Measurements from ENCODE around the gene PTGDR. TPM values are rescaled to one million over a fixed set of nuclear protein-coding genes. Genes with fewer than 3 reads are reported as not detected.
A peak's percentile ranks its signal among the peaks of the same experiment; 100 is the strongest.

PTGDR gene
- total and polyA plus RNA-seq, 2 of the 8 experiments (the other 6 are each of a cell fraction or from before 2014, with no cell fraction given), result 0.22 to 0.83 TPM

DNA sequence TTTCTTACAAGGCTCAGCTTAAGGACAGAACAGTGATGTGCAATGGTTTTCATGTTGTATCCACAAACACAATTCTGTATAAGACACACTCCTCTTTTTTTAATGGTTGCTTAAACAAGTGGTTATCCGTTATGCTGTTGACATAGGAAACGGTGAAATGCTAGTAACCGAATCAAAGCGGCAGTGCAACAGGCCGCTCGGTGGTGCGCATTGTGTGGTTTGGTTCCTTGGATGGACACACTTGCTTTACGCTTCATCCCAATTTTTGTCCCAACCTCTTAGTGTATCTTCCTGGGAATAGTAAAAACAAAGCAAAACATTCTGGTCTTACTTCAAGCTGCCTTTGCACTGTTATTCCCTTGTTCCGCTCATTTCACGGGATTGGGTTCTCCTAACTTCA, 46.0 kb downstream of the PTGDR start:
- H3K27me3 ChIP-seq (replicated peaks in 1 of 4; ENCODE audit: control insufficient read depth in 3 of 4, extremely low read depth in 1 of 4, insufficient read depth in 3 of 4, low read length in 3 of 4), result peaks cover 33 to 49% (median 45%) of the 10 kb centered on the region in 4 experiments
- POLR2A ChIA-PET (ENCODE audit: partially characterized antibody), result no interaction called here
- TF ChIP-seq EZH2 (IDR thresholded peaks at IDR 0.05; ENCODE audit: low read depth, low read length, severe bottlenecking), result no peak
- TF ChIP-seq EP300 (IDR thresholded peaks at IDR 0.05; ENCODE audit: borderline replicate concordance in 1 of 2, low read depth in 2 of 2, low read length in 2 of 2), result no peak
- no peak for TF ChIP-seq CEBPB (IDR thresholded peaks at IDR 0.05; ENCODE audit: low read depth, low read length)
- TF ChIP-seq NRF1 (IDR thresholded peaks at IDR 0.05; ENCODE audit: low read depth, low read length), result no peak
- TF ChIP-seq, protein P1, sequence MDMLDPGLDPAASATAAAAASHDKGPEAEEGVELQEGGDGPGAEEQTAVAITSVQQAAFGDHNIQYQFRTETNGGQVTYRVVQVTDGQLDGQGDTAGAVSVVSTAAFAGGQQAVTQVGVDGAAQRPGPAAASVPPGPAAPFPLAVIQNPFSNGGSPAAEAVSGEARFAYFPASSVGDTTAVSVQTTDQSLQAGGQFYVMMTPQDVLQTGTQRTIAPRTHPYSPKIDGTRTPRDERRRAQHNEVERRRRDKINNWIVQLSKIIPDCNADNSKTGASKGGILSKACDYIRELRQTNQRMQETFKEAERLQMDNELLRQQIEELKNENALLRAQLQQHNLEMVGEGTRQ (IDR thresholded peaks at IDR 0.05; ENCODE audit: low read length), result no peak
- no peak for TF ChIP-seq CREB1 (IDR thresholded peaks at IDR 0.05)
- no peak for TF ChIP-seq SIRT6 (IDR thresholded peaks at IDR 0.05; ENCODE audit: low read length)
- no peak for TF ChIP-seq ASH2L (IDR thresholded peaks at IDR 0.05; ENCODE audit: low read length)
- no peak for TF ChIP-seq YY1 (IDR thresholded peaks at IDR 0.05; ENCODE audit: low read depth, low read length)
- TF ChIP-seq BRCA1 (IDR thresholded peaks at IDR 0.05; ENCODE audit: low read depth, low read length), result no peak
- no peak for TF ChIP-seq POU5F1 (IDR thresholded peaks at IDR 0.05; ENCODE audit: low read depth, low read length)

More for the DNA sequence above, 46.0 kb downstream of the PTGDR start:
- Histone ChIP-seq H3K4ac (replicated peaks; ENCODE audit: insufficient read length, low read depth, low read length) (no peak overlapping the region), H4K5ac (ENCODE audit: insufficient read length, low read depth, low read length) (no peak overlapping the region), H3K23ac (ENCODE audit: insufficient read length) (no peak overlapping the region), H2BK120ac (replicated peaks; ENCODE audit: low read depth, low read length) (no peak overlapping the region), H4K8ac (ENCODE audit: extremely low read depth, insufficient read depth, low read length) (no peak overlapping the region), H4K91ac (replicated peaks; ENCODE audit: insufficient read length, low read length) (no peak overlapping the region), H3K79me1 (ENCODE audit: low read depth, low read length) (no peaks in the 10 kb centered on the region), H3K4me1 (replicated peaks in 1 of 4; ENCODE audit: control insufficient read depth in 3 of 4, insufficient read depth in 4 of 4, low read length in 3 of 4) (peaks cover 3 to 10% (median 6%) of the 10 kb centered on the region in 4 experiments), H3K36me3 (ENCODE audit: control insufficient read depth in 2 of 4, insufficient read depth in 4 of 4, low read length in 3 of 4) (no peaks in the 10 kb centered on the region), H3K18ac (ENCODE audit: extremely low read depth, low read length) (no peak overlapping the region), H3K79me2 (ENCODE audit: control insufficient read depth in 1 of 2, insufficient read depth in 2 of 2, low read length in 2 of 2) (no peaks in the 10 kb centered on the region), H3K56ac (replicated peaks; ENCODE audit: insufficient read length, low read depth, low read length) (no peak overlapping the region), H3K14ac (ENCODE audit: insufficient read length) (no peak overlapping the region), H2AK5ac (ENCODE audit: low read depth, low read length) (no peak overlapping the region), H3K23me2 (ENCODE audit: low read depth, low read length) (peaks cover 17% of the 10 kb centered on the region), H2BK15ac (ENCODE audit: low read length) (no peak overlapping the region), H3K4me3 (ENCODE audit: extremely low read depth in 1 of 4, insufficient read depth in 2 of 4, low read depth in 3 of 4, low read length in 4 of 4) (peak overlapping the region; percentile 46 to 68 (median 50); a peak in 7 of 8 replicates), H3K9me3 (ENCODE audit: insufficient read depth in 2 of 2, low read depth in 1 of 2, low read length in 1 of 2) (no peaks in the 10 kb centered on the region), H3K9ac (replicated peaks in 1 of 4; ENCODE audit: extremely low read depth in 1 of 4, low read depth in 3 of 4, low read length in 3 of 4) (no peak overlapping the region), H2BK20ac (ENCODE audit: low read length) (no peak overlapping the region), H2AFZ (ENCODE audit: low read length) (no peak overlapping the region; the same call in 1 of the 2 replicates), H3K27ac (ENCODE audit: low read depth, low read length) (no peak overlapping the region), H2BK12ac (ENCODE audit: low read depth, low read length) (no peak overlapping the region), H3K4me2 (ENCODE audit: insufficient read depth in 1 of 2, low read depth in 2 of 2, low read length in 2 of 2) (peak overlapping the region; percentile 96 to 99), H2BK5ac (ENCODE audit: low read depth, low read length) (no peak overlapping the region), H4K20me1 (replicated peaks in 1 of 2; ENCODE audit: control insufficient read depth in 1 of 2, insufficient read depth in 2 of 2, low read length in 2 of 2) (no peaks in the 10 kb centered on the region)
- CTCF ChIA-PET (ENCODE audit: partially characterized antibody), result no interaction called here
- no peak for FAIRE-seq
- no peak for DNase-seq (ENCODE audit: low read depth in 1 of 2, low spot score in 2 of 2)
- 55% methylated on average over 10 of the region's 10 CpGs; no CpG with 5 or more reads in 1 of the 2 experiments for WGBS, 2 experiments (ENCODE audit: extremely low coverage in 1 of 2, insufficient coverage in 1 of 2, insufficient read length in 1 of 2, insufficient replicate concordance in 2 of 2, low coverage in 1 of 2, low lambda C conversion rate in 2 of 2, missing lambda C conversion rate in 1 of 2)

All from H1 (cell line).